Stimulated activated CD8-positive, alpha-beta memory T cell treated with anti-CD3 and anti-CD28 coated beads, Interleukin-2, amount 100 ng/mL, for 1 hour (primary cell): ENCODE measurements around the gene HTT-AS.
"Not testable (repeated sequence)": the region's sequence is repeated elsewhere in the genome, so short reads cannot be mapped to it uniquely, and the experiment has no call there.

Source experiments
- DNase-seq, 2 donors: peaks; one replicate each; pipeline ENCODE4 v3.0.0-alpha.2; 2020; ENCODE audit warnings: low read depth in 2 of 2

The HTT-AS gene

GRCh38 chr4:3051141-3051897, 23.0 kb downstream of the HTT-AS start:
- DNase-seq: not testable (repeated sequence)

DNA sequence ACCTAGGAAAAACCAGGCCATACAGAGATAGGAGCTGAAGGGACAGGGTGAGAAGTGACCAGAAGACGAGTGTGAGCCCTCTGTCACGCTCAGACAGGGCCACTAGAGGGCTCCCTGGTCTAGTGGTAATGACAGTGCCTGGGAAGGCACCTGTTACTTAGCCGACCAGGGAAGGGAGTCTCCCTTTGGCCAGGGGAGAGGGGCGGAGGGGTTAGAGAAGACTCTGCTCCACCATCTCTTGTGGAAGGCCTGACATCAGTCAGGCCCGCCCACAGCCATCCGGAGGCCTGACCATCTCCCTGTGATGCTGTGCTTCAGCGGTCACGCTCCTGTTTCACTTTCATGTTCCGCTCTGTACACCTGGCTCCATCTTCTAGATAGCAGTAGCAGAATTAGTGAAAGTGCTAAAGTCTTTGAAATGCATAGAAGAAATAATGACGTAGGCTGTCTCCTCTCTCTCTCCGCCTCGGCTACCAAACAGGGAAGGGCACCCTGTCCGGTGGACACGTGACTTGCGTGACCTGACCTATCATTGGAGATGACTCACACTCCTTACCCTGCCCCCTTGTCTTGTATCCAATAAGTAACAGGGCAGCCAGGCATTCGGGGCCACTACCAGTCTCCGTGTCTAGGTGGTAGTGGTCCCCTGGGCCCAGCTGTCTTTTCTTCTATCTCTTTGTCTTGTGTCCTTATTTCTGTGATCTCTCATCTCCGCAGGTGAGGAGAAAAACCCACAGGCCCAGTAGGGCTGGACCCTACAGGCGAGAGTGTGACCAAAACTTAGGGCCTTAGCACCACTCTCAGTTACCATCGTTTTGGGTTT, 26.7 kb downstream of the HTT-AS start:
- peak; percentile 40 to 45 for DNase-seq

- DNase-seq: no peak
These were observed 27.7 kb downstream of the HTT-AS start for GRCh38 chr4:3046623-3047022.

- no peak for DNase-seq
These were observed 28.2 kb downstream of the HTT-AS start for GRCh38 chr4:3046162-3046561.

GRCh38 chr4:3044870-3045819, 29.2 kb downstream of the HTT-AS start:
- peak; percentile 51 to 58 for DNase-seq

DNA sequence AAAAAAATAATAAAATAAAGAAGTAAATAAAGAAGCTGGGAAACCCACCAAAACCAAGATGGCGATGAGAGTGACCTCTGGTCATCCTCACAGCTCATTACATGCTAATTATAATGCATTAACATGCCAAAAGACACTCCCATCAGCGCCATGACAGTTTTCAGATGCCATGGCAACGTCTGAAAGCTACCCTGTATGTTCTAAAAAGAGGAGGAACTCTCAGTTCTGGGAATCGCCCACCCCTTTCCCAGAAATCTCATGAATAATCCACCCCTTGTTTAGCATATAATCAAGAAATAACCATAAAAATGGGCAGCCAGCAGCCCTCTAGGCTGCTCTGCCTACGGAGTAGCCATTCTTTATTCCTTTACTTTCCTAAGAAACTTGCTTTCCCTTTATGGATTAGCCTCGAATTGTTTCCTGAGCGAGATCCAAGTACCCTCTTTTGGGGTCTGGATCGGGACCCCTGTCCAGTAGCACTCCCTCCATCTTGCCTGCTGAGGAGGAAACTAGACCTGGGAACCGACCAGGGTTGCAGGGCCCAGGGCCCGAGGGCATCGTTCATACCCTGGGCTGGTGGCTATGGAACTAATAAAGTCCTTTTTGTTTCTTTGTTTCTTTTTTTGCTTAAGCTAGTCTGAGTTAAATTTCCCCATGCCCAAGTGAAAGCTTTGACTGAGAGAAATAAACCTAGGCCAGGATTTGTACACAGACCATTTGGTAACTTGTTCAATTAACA, 30.9 kb downstream of the HTT-AS start:
- no peak for DNase-seq

GRCh38 chr4:3042226-3042625, 32.1 kb downstream of the HTT-AS start:
- no peak for DNase-seq

DNA sequence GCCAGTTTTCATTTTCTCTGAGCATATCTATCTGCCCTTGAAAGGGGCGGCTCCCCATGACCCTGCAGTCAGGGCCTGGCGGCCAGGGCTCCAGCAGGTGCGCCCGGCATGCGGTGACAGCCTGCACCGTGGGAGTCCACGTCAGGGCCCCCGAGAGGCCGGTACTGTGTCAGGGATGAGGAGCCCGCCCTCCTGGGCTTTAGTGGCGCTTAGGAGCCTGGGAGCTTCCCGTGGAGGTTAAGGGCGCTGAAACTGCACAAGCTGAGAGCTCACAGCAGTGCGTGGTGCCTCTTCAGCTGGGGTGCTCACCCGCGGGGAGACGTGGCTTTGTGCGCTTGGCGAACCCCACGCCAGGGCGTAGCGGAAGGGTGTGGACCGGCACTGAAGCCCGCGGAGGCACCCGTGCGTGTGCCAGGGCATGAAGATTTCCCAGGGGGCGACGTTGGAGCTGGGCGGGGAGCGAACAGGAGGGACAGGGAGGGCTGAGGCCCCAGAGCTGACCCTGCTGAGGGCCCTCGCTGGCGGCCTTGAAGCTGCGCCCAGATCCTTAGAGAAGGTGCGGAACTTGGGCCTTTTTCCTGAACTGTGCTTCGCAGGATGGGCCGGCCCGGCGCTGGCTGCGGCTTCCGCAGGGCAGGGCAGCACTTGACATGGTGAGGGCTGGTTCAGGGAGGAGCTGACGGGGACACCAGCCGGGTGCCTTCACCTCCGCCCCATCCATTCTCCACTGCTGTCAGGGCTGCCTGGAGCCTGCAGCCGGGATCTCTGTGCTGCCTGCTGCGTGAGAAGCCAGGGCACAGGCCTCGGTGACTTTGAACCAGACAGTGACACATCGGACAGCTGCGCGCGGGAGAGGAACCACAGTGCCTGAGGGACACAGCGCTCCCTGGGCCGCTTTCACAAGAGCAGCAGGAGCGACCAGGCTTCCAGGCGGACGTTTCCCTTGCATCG, 32.9 kb downstream of the HTT-AS start:
- no peak for DNase-seq

- DNase-seq: no peak
These were observed 33.7 kb downstream of the HTT-AS start for GRCh38 chr4:3040452-3041191.

DNA sequence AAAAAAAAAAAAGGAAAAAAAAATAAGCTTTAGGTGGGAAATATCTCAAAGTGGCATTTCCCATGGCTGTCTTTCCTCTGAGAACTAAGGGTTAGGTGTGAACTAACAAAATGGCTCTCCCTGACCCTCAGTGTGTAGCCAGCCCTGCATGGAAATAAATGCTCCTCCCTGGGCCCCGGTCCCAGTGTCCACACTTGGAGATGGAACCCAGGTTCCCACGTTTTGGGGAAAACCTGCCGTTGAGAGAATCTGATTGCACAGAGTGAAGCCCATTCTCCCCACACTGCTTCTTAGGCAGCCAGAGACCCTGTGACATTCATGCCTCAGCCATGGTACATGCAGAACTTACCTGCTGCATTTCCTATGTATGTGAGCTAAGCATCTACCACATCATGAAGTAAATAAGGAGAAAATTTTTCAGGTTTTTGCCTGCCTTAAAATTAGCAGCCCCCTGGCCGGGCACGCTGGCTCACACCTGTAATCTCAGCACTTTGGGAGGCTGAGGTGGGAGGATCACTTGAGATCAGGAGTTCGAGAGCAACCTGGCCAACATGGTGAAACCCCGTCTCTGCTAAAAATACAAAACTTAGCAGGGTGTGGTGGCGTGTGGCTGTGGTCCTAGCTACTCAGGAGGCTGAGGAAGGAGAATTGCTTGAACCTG, 34.5 kb downstream of the HTT-AS start:
- no peak for DNase-seq

- DNase-seq: no peak
These were observed 36.3 kb downstream of the HTT-AS start for GRCh38 chr4:3037957-3038461.

- no peak for DNase-seq
These were observed 38.0 kb downstream of the HTT-AS start for GRCh38 chr4:3036131-3036952.

DNA sequence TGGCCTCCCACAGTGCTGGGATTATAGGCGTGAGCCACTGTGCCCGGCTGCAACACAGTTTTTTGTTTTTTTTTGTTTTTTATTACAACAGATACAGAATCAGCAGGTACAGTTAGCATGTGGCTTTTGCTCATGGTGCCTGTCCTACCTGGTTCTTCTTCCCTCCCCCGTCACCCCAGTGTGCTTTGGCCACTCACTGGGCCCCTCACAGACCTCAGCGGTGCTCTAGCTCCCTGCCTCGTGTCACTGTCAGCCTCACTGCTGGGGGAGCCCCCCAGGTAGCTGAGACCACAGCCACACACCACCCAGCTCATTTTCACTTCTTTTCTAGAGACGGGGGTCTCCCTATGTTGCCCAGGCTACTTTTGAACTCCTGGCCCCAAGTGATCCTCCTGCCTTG, 38.7 kb downstream of the HTT-AS start:
- no peak for DNase-seq

DNA sequence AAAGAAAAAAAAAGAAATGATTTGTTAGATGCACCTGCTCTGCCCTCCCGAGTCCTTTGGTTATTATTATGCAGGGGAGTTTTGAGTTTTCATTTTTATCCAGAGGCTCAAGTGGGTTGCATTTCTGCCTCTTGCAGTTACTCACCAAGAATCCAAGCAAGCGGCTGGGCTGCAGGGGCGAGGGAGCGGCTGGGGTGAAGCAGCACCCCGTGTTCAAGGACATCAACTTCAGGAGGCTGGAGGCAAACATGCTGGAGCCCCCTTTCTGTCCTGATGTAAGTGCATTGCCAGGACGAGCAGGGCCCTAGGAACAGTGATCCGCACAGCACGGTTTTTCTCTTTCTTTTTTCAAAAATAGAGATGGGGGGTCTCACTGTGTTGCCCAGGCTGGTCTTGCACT, 39.1 kb downstream of the HTT-AS start:
- no peak for DNase-seq

DNA sequence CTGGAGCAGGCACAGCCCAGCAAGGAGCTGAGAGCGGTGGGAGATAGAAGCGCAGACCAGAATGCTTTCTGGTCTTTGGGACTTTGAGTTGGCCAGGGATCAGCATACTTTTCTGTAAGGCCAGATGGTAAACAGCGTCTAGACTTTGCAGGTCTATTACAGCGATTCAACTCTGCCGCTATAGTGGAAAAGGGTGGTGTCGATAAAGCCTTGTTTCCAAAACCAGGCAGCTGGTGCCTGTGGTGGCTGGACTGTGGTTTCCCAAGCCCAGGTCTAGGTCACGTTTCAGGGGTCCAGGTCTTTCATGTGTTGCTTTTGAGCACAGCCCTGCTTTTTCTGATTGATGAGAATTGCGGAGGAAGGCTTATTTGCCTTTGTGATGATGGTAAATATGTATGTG, 40.1 kb downstream of the HTT-AS start:
- DNase-seq: no peak

GRCh38 chr4:3031357-3032082, 42.8 kb downstream of the HTT-AS start:
- no peak for DNase-seq
